ENCODE results near the gene CYP1A2.

CYP1A2 gene

DNA sequence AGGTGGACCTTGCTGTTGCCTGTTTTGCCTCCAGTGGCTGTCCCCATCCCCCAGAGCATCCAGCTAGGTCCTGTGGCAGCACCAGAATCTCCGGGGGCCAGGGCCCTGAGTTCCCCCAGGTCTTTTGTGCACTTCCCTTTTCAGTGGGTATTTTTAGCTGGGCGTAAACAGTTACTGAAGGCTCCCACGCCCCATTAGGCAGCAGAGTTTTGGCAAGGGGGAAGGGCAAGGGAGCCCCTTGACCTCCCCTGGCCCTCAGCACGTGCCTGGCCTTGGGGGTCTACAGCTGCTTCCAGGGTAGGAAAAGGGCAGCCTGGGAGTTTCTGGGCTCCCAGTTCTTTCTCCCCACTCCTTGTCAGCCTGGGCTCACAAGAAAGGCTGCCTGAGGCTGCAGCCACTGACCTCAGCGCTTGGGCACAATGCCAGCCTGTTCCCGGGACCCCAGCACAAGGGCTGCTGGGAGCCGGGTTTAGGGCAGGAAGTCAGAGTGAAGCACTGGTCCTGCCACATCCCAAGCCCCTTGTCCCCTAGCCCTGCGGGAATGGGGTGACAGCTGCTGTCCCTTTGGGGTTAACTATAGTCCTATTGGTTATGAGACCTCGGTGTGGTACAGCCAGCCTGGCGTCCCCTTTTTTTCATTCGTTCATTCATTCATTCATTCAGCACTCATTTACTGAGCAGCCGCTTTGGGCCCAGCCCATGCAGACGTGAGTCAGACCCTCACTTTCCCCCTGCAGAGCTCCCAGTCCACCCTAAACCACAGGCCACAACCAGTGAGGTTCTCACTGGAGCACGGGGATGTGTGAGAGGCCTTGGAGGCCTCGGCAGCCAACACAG is 41.7 kb downstream of the CYP1A2 start:
- DNase-seq (ENCODE audit: low spot score) = peak; percentile 64

GRCh38 chr15:74791007-74791406 is 42.4 kb downstream of the CYP1A2 start:
- DNase-seq (ENCODE audit: low spot score) = no peak

- no peak for DNase-seq (ENCODE audit: low spot score)
Measured at GRCh38 chr15:74791667-74792066, 43.0 kb downstream of the CYP1A2 start.

DNA sequence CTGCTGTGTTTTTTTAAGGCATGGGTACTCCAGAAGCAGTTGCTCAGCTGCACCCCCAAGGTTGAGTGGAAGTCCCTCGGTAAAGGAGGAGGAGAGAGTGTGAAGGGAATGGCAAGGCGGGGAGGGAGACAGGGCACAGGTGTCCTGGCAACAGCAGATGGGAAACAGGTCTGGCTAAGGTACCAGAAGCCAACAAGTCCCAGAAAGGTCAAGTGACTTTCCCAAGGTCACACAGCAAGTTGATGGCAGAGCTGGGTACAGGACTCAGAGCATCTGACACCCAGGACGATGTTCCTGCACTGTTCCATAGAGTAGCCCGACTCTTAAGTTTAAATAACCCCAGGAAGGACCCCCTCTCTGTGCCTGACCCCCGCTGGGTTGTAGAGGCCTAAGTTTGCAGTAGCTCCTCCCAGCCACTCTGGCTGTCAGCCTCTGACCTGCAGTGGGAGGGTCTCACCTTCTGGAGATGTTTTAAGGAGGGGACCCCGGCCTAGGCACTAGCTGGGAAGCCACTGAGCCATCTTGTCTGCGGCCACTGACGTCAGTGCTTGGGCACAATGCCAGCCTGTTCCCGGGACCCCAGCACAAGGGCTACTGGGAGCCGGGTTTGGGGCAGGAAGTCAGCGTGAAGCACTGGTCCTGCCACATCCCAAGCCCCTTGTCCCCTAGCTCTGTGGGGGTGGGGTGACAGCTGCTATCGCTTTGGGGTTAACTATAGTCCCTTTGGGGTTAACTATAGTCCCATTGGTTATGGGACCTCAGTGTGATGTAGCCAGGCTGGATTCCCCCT is 43.8 kb downstream of the CYP1A2 start:
- no peak for DNase-seq (ENCODE audit: low spot score)

GRCh38 chr15:74793135-74794028 is 44.7 kb downstream of the CYP1A2 start:
- no peak for DNase-seq (ENCODE audit: low spot score)

DNA sequence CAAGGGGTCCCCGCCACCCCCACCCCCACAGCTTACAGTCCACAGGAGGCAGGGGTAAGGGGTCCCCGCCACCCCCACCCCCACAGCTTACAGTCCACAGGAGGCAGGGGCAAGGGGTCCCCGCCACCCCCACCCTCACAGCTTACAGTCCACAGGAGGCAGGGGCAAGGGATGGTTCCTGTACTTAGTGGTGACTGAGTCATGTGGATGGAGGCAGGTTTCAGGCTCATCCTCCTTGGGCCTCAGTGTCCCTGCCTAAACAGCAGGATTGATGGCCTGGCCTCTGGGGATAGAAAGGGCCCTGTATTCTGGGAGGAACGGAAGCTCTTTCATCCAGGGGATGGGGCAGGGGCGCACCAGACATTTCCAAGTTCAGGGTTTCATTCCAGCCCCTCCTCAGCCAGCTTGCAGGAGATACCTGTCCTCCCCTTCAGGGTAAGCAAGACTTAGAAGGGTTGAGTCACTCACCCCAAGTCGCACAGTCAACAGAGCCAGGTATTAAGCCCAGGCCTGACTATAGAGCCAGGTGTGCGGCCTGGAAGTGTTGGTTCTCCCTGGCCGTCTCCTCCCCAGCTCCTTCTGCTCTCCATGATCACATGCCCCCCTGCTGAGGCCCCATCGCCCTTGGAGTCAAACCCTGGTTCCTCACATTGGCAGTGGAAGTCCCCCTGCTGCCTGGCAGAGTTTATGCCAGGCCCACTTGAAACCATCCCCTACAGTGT is 45.8 kb downstream of the CYP1A2 start:
- no peak for DNase-seq (ENCODE audit: low spot score)

- no peak for DNase-seq (ENCODE audit: low spot score)
Measured at GRCh38 chr15:74794970-74795349, 46.3 kb downstream of the CYP1A2 start.

GRCh38 chr15:74795966-74796625 is 47.5 kb downstream of the CYP1A2 start:
- DNase-seq (ENCODE audit: low spot score) = no peak

- DNase-seq (ENCODE audit: low spot score) = no peak
Measured at GRCh38 chr15:74798388-74799254, 50.0 kb downstream of the CYP1A2 start.

DNA sequence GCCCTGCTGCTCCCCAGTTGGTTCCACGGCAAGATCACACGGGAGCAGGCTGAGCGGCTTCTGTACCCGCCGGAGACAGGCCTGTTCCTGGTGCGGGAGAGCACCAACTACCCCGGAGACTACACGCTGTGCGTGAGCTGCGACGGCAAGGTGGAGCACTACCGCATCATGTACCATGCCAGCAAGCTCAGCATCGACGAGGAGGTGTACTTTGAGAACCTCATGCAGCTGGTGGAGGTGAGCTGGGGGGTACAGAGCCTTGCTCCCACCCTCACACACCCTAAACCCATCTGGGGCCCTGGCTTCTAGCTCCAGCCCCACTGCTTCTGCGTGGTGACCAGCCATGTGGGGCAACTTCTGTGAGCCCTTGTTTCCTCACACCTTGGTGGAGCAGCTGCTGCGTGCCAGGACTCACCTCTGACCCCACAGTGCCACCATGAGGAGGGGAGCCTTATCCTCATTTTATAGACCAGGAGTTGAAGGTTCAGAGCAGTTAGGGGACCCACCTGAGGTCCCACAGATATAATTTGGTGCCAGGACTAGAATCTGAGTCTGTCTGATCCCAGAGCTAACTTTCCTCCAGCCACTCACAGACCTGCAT is 50.7 kb downstream of the CYP1A2 start:
- DNase-seq (ENCODE audit: low spot score) = no peak

- peak; percentile 59 for DNase-seq (ENCODE audit: low spot score)
Measured at GRCh38 chr15:74799856-74800558, 51.4 kb downstream of the CYP1A2 start.

- no peak for DNase-seq (ENCODE audit: low spot score)
Measured at GRCh38 chr15:74800559-74801094, 52.0 kb downstream of the CYP1A2 start.

DNA sequence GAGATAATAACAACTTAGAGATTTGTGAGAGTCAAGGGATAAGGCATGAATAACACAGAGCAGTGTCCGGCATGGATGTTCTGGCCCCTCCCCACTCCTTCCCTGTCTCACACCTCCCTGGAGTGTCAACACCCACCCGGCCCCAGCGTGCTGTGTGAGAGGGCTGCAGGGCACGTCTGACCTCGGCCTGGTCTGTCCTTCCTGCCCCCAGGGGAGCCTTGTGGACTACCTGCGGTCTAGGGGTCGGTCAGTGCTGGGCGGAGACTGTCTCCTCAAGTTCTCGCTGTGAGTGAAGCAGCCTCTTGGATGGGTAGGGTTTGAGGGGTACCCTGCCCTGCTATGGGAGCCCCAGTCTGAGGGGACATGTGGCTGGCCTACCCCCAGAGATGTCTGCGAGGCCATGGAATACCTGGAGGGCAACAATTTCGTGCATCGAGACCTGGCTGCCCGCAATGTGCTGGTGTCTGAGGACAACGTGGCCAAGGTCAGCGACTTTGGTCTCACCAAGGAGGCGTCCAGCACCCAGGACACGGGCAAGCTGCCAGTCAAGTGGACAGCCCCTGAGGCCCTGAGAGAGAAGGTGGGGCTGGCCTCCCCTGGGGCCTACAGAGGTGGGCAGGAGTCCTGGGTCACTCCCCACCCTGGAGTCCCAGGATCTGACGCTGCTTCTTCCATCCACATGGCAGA is 52.8 kb downstream of the CYP1A2 start:
- DNase-seq (ENCODE audit: low spot score) = no peak

DNA sequence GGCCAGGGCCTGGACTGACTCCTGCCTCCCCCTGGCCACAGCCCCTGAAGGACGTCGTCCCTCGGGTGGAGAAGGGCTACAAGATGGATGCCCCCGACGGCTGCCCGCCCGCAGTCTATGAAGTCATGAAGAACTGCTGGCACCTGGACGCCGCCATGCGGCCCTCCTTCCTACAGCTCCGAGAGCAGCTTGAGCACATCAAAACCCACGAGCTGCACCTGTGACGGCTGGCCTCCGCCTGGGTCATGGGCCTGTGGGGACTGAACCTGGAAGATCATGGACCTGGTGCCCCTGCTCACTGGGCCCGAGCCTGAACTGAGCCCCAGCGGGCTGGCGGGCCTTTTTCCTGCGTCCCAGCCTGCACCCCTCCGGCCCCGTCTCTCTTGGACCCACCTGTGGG is 53.6 kb downstream of the CYP1A2 start:
- no peak for DNase-seq (ENCODE audit: low spot score)

DNA sequence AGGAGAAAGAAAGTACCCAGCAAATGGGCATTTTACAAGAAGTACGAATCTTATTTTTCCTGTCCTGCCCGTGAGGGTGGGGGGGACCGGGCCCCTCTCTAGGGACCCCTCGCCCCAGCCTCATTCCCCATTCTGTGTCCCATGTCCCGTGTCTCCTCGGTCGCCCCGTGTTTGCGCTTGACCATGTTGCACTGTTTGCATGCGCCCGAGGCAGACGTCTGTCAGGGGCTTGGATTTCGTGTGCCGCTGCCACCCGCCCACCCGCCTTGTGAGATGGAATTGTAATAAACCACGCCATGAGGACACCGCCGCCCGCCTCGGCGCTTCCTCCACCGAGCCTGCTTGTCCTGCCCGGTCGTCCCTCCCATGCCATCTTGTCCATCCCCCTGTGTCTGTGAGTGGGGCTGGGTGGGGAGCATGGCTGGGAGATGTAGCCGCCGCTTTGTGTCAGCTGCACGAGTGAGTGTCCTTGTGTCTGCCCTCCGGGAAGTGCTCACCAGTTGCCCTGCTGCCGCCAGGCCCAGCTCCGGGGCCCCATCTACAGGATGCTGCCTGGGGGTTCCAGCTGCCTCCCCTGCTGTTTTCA is 54.3 kb downstream of the CYP1A2 start:
- DNase-seq (ENCODE audit: low spot score) = no peak

DNA sequence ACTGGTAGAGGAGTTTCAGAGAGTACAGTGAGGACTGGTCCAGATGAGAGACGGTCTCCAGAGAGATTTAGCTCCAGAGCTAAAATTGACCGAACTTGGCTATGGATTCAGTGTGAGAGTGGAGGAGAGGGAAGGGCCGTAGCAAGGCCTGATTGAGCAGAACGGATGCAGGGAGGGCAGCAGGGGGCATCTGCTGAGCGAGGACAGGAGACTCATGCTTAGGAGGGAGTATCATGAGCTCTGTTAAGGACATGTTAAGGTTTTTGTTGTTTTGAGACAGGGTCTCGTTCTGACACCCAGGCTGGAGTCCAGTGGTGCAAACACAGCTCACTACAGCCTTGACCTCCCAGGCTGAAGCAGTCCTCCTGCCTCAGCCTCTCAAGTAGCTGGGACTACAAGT is 56.3 kb downstream of the CYP1A2 start:
- no peak for DNase-seq (ENCODE audit: low spot score)
